HepG2 (cell line): ENCODE results near the gene NKRF. TPM values are rescaled to one million over a fixed set of nuclear protein-coding genes. Genes with fewer than 3 reads are reported as not detected.

Experiments used
- ATAC-seq: fragments of 200-7000 bp; cut with Tn5 transposase; 3 replicates; pipeline ENCODE4 v1.9.1; 2020; ENCODE audit warnings: mild to moderate bottlenecking, moderate library complexity
- BruUV-seq: library from RNA; stranded (reverse); fragments of 400-500 nt; replicated peaks from 2 replicates; lab custom pipeline; 2021; lab: Mats Ljungman, UMichigan
- CTCF ChIA-PET: fragments of 300-600 bp; formaldehyde crosslinking; extraction: SDS; loops from one replicate; lab custom pipeline; 2021; ENCODE audit warnings: low total read pairs, inconsistent platforms, low intra/inter-chr PET ratio; lab: Yijun Ruan, JAX
- POLR2A ChIA-PET: fragments of 350-600 bp; sonication (Branson Sonifier 250); formaldehyde crosslinking; loops from one replicate; lab custom pipeline; 2020; ENCODE audit warnings: antibody characterized with exemption, inconsistent platforms; lab: Yijun Ruan, JAX
- DNase-seq: peaks from one replicate; pipeline ENCODE4 v3.0.0-alpha.2; 2015; ENCODE audit warnings: low spot score
- FAIRE-seq: peaks from 3 replicates; lab custom pipeline; 2011; peaks lifted over from hg19 to GRCh38; lab: Jason Lieb, UNC
- H2AFZ ChIP-seq: one replicate; pipeline ENCODE4 v1.6.1; 2011; ENCODE audit warnings: low read length, inconsistent platforms
- H3K27ac ChIP-seq: fragments of 300-600 bp; 3 replicates; pipeline ENCODE4 v1.8.0; 2011; ENCODE audit warnings: mixed run types, mild to moderate bottlenecking, mixed read lengths, low read length, inconsistent platforms; ENCODE audit not compliant: insufficient read depth; ENCODE audit errors: extremely low read length
- H3K27me3 ChIP-seq, 2 experiments: fragments of 200-600 bp in 1 of 2; 2 replicates in 1 of 2; 3 replicates in 1 of 2; pipeline versions ENCODE4 v1.6.0 to v1.8.0; 2011; ENCODE audit warnings: low read length in 2 of 2, mild to moderate bottlenecking in 2 of 2, moderate library complexity in 2 of 2, inconsistent platforms in 1 of 2; ENCODE audit not compliant: insufficient read depth in 2 of 2, control insufficient read depth in 1 of 2
- H3K36me3 ChIP-seq, 2 experiments: fragments of 200-600 bp in 1 of 2; replicated peaks in 1 of 2; 2 replicates in 1 of 2; 3 replicates in 1 of 2; pipeline versions ENCODE4 v1.5.1 to v1.8.0; 2011; ENCODE audit warnings: low read length in 2 of 2, inconsistent platforms in 1 of 2; ENCODE audit not compliant: insufficient read depth in 2 of 2, control insufficient read depth in 1 of 2
- H3K4me1 ChIP-seq: 2 replicates; pipeline ENCODE4 v1.5.1; 2012; ENCODE audit warnings: low read length, inconsistent platforms; ENCODE audit not compliant: insufficient read depth
- H3K4me2 ChIP-seq: 2 replicates; pipeline ENCODE4 v1.6.0; 2011; ENCODE audit warnings: low read depth, low read length, inconsistent platforms
- H3K4me3 ChIP-seq, 3 experiments: fragments of 200-600 bp in 1 of 3; sonication (generic), shearing (Covaris generic) in 1 of 3; replicated peaks in 1 of 3; 2 replicates each; pipeline ENCODE4 v1.5.1; 2011 to 2016; ENCODE audit warnings: low read length in 3 of 3, inconsistent platforms in 2 of 3, low read depth in 2 of 3, mild to moderate bottlenecking in 2 of 3, control low read depth in 1 of 3, mixed read lengths in 1 of 3; ENCODE audit not compliant: insufficient read depth in 1 of 3
- H3K79me2 ChIP-seq: one replicate; pipeline ENCODE4 v1.6.1; 2011; ENCODE audit warnings: low read length, inconsistent platforms; ENCODE audit not compliant: insufficient read depth
- H3K9ac ChIP-seq: 2 replicates; pipeline ENCODE4 v1.6.0; 2011; ENCODE audit warnings: mild to moderate bottlenecking, low read depth, low read length, inconsistent platforms; ENCODE audit not compliant: insufficient read depth
- H3K9me3 ChIP-seq: 2 replicates; pipeline ENCODE4 v1.5.1; 2012; ENCODE audit warnings: mild to moderate bottlenecking, low read length
- H4K20me1 ChIP-seq: 2 replicates; pipeline ENCODE4 v1.6.0; 2011; ENCODE audit warnings: inconsistent platforms, mild to moderate bottlenecking, low read length, moderate library complexity; ENCODE audit not compliant: insufficient read depth
- AGO1 ChIP-seq: fragments of 200-400 bp; formaldehyde crosslinking; IDR thresholded peaks from 2 replicates; pipeline ENCODE4 v1.6.1; 2017; ENCODE audit warnings: mild to moderate bottlenecking, low read depth, low read length, moderate library complexity; ENCODE audit not compliant: poor library complexity, severe bottlenecking
- E2F5 ChIP-seq: sonication (generic); formaldehyde crosslinking; conservative IDR thresholded peaks from 2 replicates; pipeline ENCODE4 v1.4.0; 2020; ENCODE audit warnings: missing genetic modification reagents
- MATR3 ChIP-seq: sonication (generic); formaldehyde crosslinking; IDR thresholded peaks from 2 replicates; pipeline ENCODE4 v1.4.0; 2020; ENCODE audit warnings: missing genetic modification reagents
- ZKSCAN1 ChIP-seq: fragments of 150-350 bp; IDR thresholded peaks from 2 replicates; pipeline ENCODE4 v1.6.1; 2014; ENCODE audit warnings: low read length
- ZNF260 ChIP-seq: sonication (generic); formaldehyde crosslinking; IDR thresholded peaks from 2 replicates; pipeline ENCODE4 v1.4.0; 2020; ENCODE audit warnings: missing genetic modification reagents, low read depth, mild to moderate bottlenecking, borderline replicate concordance
- ZNF652 ChIP-seq: IDR thresholded peaks from 2 replicates; pipeline ENCODE4 v1.6.1; 2016; ENCODE audit warnings: low read depth, borderline replicate concordance
- WGBS: methylation state at CpG from one replicate; pipeline ENCODE4 v1.1.6; 2017; ENCODE audit warnings: low lambda C conversion rate; 5-methylcytosine and 5-hydroxymethylcytosine counted together
- in situ Hi-C: cut with HindIII; loops from 2 replicates; pipeline ENCODE4 v1.10.0; 2017; ENCODE audit warnings: low pct_unique_long_range_greater_than_20kb; ENCODE audit not compliant: extremely low pct_ligation_motif_present
- intact Hi-C: fragments of 100-400 bp; cut with micrococcal nuclease; formaldehyde crosslinking; loops from one replicate; pipeline ENCODE4 v1.10.0; 2022; ENCODE audit not compliant: unreplicated experiment
- polyA plus RNA-seq, 8 experiments: library from polyadenylated mRNA; depleted of rRNA in 3 of 8; stranded (reverse) in 7 of 8; unstranded in 1 of 8; fragments of >200 nt; fragmentation: Illumina TruSeq in 4 of 8; extraction: Trizol in 4 of 8; gene quantifications; 2 replicates each; pipeline versions ENCODE4 v1.2.1 to v1.2.3, GENCODE V29; 2011 to 2016; ENCODE audit warnings: low read depth in 4 of 8, missing spikeins in 1 of 8, mixed read lengths in 1 of 8; ENCODE audit not compliant: insufficient read depth in 1 of 8
- total RNA-seq, 5 experiments: library from RNA; depleted of rRNA; stranded (reverse); fragments of >200 nt; fragmentation: Illumina TruSeq; extraction: Trizol; gene quantifications; 2 replicates each; pipeline ENCODE4 v1.2.3, GENCODE V29; 2016; ENCODE audit warnings: low read depth in 1 of 5
- TF ChIP-seq, protein P1 (sequence below): sonication (generic); formaldehyde crosslinking; IDR thresholded peaks from 2 replicates; pipeline ENCODE4 v1.4.0; 2020; ENCODE audit warnings: missing genetic modification reagents

Gene NKRF
- total and polyA plus RNA-seq, 2 of the 13 experiments (the other 11 are each of a cell fraction or from before 2014, with no cell fraction given), result 3.3 to 6.0 TPM

- H3K27ac ChIP-seq, result peak overlapping the region; percentile 83
- FAIRE-seq, result peak; percentile 8
- H3K36me3 ChIP-seq, result no peaks in the 10 kb centered on the region
- ChIA-PET CTCF (no interaction called here), POLR2A (interaction anchor here (0.6 kb wide), 1 partner anchor 86 kb away, joined by 3 read pairs; the partner anchor contains the start of gene SEPTIN6)
- in situ Hi-C loops, result no loop called here
- peak overlapping the region; percentile 90 for H3K9ac ChIP-seq
- 0 out of 2 replicates have a peak, but pooled peaks cover 6% of the 10 kb centered on the region for H4K20me1 ChIP-seq
- H3K9me3 ChIP-seq, result no peaks in the 10 kb centered on the region
- peak overlapping the region; percentile 88 for H3K4me2 ChIP-seq
- WGBS, result 10% methylated on average over 6 of the region's 7 CpGs
- peak overlapping the region; percentile 76 to 89 (median 82); a peak in 5 of 6 replicates for H3K4me3 ChIP-seq
- intact Hi-C loops, result loop anchor here (1.0 kb wide), 1 partner anchor 150 kb away; no protein-coding TSS in a partner anchor
- peaks cover 26% of the 10 kb centered on the region for H3K4me1 ChIP-seq
- BruUV-seq, result no TSS peak
- ATAC-seq, result peak; percentile 36
- H3K79me2 ChIP-seq, result peaks cover 34% of the 10 kb centered on the region
- DNase-seq, result no peak
- TF ChIP-seq MATR3 (CRISPR knock-in tag) (no peak), E2F5 (no peak), AGO1 (no peak), ZNF652 (CRISPR knock-in tag) (peak; percentile 56; the same call in 1 of the 2 replicates), ZKSCAN1 (peak; percentile 88), ZNF260 (no peak)
- TF ChIP-seq, protein P1, sequence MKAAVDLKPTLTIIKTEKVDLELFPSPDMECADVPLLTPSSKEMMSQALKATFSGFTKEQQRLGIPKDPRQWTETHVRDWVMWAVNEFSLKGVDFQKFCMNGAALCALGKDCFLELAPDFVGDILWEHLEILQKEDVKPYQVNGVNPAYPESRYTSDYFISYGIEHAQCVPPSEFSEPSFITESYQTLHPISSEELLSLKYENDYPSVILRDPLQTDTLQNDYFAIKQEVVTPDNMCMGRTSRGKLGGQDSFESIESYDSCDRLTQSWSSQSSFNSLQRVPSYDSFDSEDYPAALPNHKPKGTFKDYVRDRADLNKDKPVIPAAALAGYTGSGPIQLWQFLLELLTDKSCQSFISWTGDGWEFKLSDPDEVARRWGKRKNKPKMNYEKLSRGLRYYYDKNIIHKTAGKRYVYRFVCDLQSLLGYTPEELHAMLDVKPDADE (CRISPR knock-in tag), result no peak
- no peaks in the 10 kb centered on the region for H3K27me3 ChIP-seq
- H2AFZ ChIP-seq, result peak overlapping the region; percentile 88
Observed at GRCh38 chrX:119607018-119607389, 780 bp upstream of the NKRF start.
